ENCODE data around the gene TPTE. TPM values are rescaled to one million over a fixed set of nuclear protein-coding genes. Genes with fewer than 3 reads are reported as not detected.
"Not testable (repeated sequence)": the region's sequence is repeated elsewhere in the genome, so short reads cannot be mapped to it uniquely, and the experiment has no call there.

The TPTE gene
- not detected in 2 replicates for total RNA-seq (2014; rRNA removed; shearing (Covaris generic); ENCODE audit: low replicate concordance)

DNA sequence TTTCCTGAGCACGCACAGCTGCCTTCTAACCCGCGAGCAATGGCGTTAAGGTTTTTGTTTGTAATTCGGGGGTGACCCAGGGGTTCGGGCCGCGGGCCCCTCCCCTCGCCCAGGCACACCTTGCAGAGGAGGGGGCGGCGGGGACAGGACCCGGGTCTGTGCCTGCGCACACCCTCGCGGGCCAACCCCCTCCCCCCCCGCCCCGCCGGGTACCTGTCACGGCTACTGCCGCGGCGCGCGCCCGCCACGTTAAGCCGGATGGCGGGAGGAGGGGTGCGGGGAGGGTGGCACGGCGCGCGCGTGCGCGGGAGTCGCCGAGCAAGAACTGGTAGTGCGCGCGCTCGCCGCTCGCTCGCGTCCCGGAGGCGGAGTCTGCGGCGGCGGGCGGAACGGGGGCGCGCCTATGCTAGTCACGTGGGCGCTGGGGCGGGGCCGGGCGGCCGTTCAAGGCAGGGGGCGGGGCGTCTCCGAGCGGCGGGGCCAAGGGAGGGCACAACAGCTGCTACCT is at the start of gene TPTE:
Gene TPTE (plus strand): TSS at position 493 of the 508 bp plus-strand sequence. CDS start 17,141 bp downstream, outside the sequence.
- Histone ChIP-seq H3K9me3 (no peaks in the 10 kb centered on the region), H3K36me3 (no peaks in the 10 kb centered on the region), H3K4me3 (no peak within 1 kb of the TSS), H3K27me3 (no peaks in the 10 kb centered on the region)
- DNase-seq, result no peak

GRCh38 chr21:10471999-10472398 is 49.4 kb upstream of the TPTE start:
- not testable (repeated sequence) for H3K36me3 ChIP-seq, H3K9me3 ChIP-seq, H3K27me3 ChIP-seq, DNase-seq, H3K4me3 ChIP-seq

GRCh38 chr21:10477794-10478193 is 43.6 kb upstream of the TPTE start:
- not testable (repeated sequence) for DNase-seq, H3K27me3 ChIP-seq, H3K9me3 ChIP-seq, H3K4me3 ChIP-seq, H3K36me3 ChIP-seq

DNA sequence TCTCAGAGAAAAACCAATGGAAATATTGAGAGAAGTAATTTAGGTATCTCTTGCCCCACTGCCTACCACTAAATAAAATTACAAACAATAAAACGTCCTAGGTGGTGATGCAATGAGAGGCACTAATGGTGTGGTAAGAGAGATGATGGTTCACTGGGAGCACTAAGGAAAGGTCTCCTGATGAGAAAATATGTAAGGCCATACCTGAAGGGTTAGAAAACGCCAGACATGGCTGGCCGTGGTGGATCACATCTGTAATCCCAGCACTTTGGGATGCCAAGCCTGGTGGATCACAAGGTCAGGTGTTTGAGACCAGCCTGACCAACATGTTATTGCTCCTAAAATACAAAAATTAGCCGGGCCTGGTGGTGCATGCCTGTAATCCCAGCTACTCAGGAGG is 41.5 kb upstream of the TPTE start:
- not testable (repeated sequence) for H3K9me3 ChIP-seq, H3K36me3 ChIP-seq, H3K27me3 ChIP-seq, DNase-seq, H3K4me3 ChIP-seq

DNA sequence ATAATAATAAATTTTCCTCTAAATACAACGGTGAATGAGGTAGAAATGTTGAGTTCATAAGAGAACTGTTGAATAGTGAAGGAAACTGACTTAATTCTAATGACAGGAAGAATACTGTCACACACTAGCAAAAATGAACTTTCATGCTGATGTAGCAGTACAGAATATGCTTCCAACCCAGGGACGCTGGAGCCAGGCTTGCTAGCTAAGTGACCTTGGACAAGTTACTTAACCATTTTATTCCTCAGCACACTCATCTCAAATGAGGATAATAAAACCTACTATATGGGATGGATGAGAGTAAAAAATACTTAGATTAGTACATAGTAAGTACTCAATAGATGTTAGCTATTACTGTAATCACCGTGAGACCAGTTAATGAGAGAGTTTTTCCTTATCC is 36.5 kb upstream of the TPTE start:
- not testable (repeated sequence) for H3K27me3 ChIP-seq, DNase-seq, H3K9me3 ChIP-seq, H3K36me3 ChIP-seq, H3K4me3 ChIP-seq

GRCh38 chr21:10490453-10490852 is 30.9 kb upstream of the TPTE start:
- not testable (repeated sequence) for H3K9me3 ChIP-seq, DNase-seq, H3K4me3 ChIP-seq, H3K36me3 ChIP-seq, H3K27me3 ChIP-seq

DNA sequence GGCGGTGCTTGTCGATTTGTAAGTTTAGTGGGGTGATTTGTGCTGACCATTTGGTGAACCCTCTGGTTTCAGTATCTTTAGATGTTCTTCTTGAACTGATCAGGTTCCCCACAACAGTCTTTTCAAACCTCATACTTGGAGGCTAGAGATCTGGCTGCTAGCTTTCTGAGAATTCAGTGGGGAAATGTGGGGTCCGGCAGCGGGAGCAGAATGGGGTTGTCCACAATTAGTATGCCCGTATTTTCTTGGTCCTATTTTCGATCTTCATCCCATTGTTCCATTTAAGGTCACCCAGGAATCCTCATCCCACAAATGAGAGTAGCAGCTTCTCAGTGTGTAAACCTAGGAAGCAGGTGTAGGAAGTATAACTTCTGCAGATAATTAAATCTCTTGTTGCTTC is 10.3 kb upstream of the TPTE start:
- H3K9me3 ChIP-seq, result no peaks in the 10 kb centered on the region
- no peak for DNase-seq

DNA sequence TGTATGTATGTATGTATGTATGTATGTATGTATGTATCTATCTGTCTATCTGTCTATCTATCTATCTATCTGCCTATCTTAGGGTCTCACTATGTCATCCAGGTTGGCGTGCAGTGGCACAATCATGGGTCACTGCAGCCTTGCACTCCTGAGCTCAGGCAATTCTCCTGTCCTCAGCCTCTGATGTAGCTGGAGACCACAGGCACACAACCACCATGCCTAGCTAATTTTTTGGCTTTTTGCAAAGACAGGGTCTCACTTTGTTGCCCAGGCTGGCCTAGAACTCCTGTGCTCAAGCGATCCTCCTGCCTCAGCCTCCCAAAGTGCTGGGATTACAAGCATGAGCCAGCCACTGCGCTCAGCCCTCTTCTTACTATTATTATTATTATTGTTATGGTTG is 4.5 kb upstream of the TPTE start:
- not testable (repeated sequence) for H3K36me3 ChIP-seq, H3K27me3 ChIP-seq, DNase-seq, H3K9me3 ChIP-seq, H3K4me3 ChIP-seq

More for the DNA sequence above, 10.3 kb upstream of the TPTE start:
- Histone ChIP-seq H3K36me3 (no peaks in the 10 kb centered on the region), H3K4me3 (no peak overlapping the region), H3K27me3 (no peaks in the 10 kb centered on the region)

GRCh38 chr21:10517904-10518303 is 3.5 kb upstream of the TPTE start:
- DNase-seq, H3K4me3 ChIP-seq, H3K9me3 ChIP-seq, H3K27me3 ChIP-seq, H3K36me3 ChIP-seq: not testable (repeated sequence)

DNA sequence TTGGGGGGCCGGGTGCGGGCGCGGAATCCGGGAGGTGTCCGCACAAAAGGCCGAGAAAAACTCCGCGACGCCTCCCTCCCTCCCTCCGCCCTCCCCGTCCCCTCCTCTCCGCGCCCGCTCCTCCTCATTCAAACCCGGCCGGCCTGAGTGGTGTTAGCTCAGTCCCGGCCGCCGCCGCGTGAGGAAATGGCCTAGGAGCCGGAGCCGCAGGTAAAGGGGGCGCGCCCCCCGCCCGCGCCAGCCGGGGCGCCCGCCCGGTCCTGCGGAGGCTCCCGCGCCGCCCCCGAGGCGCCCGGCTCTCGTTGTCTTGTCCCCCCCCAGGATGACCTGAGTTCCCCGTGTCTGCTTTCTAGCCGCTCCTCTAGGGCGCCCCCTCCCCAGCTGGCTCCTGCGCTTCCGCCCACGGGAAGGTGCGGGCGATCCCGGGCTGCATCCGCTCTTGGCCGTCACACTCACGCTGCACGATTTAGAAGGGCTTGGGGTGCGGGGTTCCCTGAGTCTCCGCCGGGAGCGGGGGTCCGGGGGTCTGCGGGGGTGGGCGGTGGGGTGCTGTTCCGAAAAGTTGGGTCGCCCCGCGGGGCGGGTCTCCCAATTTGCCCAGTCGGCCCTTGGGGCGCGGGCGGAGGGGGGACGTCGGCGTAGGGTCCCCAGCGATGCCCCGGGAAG is 585 bp downstream of the TPTE start:
- DNase-seq, H3K4me3 ChIP-seq, H3K27me3 ChIP-seq, H3K9me3 ChIP-seq, H3K36me3 ChIP-seq: not testable (repeated sequence)

GRCh38 chr21:10539956-10540355 is 18.6 kb downstream of the TPTE start:
- no peaks in the 10 kb centered on the region for H3K9me3 ChIP-seq
- no peaks in the 10 kb centered on the region for H3K36me3 ChIP-seq
- H3K27me3 ChIP-seq, result no peaks in the 10 kb centered on the region
- no peak overlapping the region for H3K4me3 ChIP-seq
- no peak for DNase-seq

DNA sequence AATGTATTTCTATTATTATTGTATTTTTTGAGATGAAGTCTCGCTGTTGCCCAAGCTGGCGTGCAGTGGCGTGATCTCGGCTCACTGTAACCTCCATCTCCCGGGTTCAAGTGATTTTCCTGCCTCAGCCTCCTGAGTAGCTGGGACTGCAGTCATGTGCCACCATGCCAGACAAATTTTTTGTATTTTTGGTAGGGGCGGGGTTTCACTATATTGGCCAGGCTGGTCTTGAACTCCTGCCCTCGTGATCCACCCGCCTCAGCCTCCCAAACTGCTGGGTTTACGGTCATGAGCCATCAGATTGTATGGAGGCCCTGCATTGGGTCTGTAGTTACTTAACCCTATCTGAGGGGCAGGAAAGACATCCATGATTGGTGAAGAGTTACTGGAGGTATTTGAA is 23.0 kb downstream of the TPTE start:
- H3K27me3 ChIP-seq, H3K4me3 ChIP-seq, DNase-seq, H3K36me3 ChIP-seq, H3K9me3 ChIP-seq: not testable (repeated sequence)

DNA sequence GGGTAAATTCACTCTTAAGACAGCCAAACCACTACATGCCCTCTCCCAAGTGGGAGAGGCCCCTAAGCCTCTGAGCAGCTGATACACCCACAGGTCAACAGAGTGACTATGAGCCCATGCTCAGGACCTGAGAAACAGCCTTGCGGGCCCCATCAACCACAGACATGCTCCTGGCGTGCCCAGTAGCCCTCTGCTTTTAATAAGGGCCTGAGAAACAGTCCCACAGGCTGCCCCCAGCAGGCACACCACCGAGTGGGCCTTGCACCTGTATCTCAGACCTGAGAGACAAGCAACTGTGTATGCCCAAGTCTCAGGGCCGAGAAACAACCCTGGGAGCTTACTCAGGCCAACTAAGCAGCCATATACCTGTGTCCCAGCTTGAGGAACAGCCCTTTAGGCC is 26.5 kb downstream of the TPTE start:
- H3K4me3 ChIP-seq, H3K36me3 ChIP-seq, H3K27me3 ChIP-seq, H3K9me3 ChIP-seq, DNase-seq: not testable (repeated sequence)

GRCh38 chr21:10548331-10548954 is 27.1 kb downstream of the TPTE start:
- not testable (repeated sequence) for DNase-seq, H3K9me3 ChIP-seq, H3K4me3 ChIP-seq, H3K36me3 ChIP-seq, H3K27me3 ChIP-seq

GRCh38 chr21:10570803-10571202 is 49.4 kb downstream of the TPTE start:
- not testable (repeated sequence) for H3K4me3 ChIP-seq, DNase-seq, H3K9me3 ChIP-seq, H3K27me3 ChIP-seq, H3K36me3 ChIP-seq

GRCh38 chr21:10574531-10575310 is 53.3 kb downstream of the TPTE start:
- not testable (repeated sequence) for H3K36me3 ChIP-seq, DNase-seq, H3K9me3 ChIP-seq, H3K27me3 ChIP-seq, H3K4me3 ChIP-seq

DNA sequence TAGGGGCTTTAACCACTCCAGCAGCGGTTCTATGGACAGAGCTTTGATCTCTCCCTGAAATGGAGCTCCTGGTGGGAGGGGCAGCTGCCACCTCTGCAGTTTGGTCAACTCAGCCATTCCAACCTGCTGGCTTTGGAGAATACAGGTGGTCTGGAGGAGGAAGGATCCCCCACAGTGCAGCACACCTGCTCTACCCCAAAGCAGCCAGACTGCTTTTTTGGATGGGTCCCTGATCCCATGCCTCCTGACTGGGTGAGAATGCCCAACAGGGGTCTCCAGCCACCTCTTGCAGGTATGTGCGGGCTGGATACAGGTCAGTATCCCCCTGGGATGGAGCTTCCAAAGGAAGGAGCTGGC is 53.9 kb downstream of the TPTE start:
- no peak for DNase-seq
- Histone ChIP-seq H3K9me3 (peaks cover 3% of the 10 kb centered on the region), H3K36me3 (no peaks in the 10 kb centered on the region), H3K4me3 (no peak overlapping the region), H3K27me3 (no peaks in the 10 kb centered on the region)

DNA sequence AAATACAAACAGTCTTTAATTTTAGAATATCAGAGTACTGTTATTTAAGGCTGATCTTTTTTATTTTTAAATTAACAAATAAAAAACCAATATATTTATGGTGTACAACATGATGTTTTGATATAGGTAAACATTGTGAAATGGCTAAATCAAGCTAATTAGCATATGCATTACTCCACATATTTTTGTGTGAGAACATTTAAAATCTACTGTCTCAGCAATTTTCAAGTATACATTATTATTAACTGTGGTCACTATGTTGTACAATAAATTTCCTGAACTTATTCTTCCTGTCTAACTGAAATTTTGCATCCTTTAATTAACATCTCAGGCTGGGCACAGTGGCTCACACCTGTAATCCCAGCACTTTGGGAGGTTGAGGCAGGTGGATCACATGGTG is 57.5 kb downstream of the TPTE start:
- not testable (repeated sequence) for H3K9me3 ChIP-seq, H3K27me3 ChIP-seq, H3K36me3 ChIP-seq, DNase-seq, H3K4me3 ChIP-seq
